Forelimb muscle (tissue), 1 donor: ENCODE measurements around the gene MKNK2. TPM values are rescaled to one million over a fixed set of nuclear protein-coding genes. Genes with fewer than 3 reads are reported as not detected.

Source experiments
- DNase-seq: peaks from one replicate; pipeline ENCODE4 v3.0.0-alpha.2; 2013; ENCODE audit warnings: low read depth
- polyA plus RNA-seq: library from polyadenylated mRNA; unstranded; fragments of 120-200 nt; gene quantifications from one replicate; pipeline ENCODE4 v1.2.1, GENCODE V29; 2013; ENCODE audit not compliant: insufficient read length

MKNK2 gene
- polyA plus RNA-seq, 1 donor: 95.0 TPM

DNA sequence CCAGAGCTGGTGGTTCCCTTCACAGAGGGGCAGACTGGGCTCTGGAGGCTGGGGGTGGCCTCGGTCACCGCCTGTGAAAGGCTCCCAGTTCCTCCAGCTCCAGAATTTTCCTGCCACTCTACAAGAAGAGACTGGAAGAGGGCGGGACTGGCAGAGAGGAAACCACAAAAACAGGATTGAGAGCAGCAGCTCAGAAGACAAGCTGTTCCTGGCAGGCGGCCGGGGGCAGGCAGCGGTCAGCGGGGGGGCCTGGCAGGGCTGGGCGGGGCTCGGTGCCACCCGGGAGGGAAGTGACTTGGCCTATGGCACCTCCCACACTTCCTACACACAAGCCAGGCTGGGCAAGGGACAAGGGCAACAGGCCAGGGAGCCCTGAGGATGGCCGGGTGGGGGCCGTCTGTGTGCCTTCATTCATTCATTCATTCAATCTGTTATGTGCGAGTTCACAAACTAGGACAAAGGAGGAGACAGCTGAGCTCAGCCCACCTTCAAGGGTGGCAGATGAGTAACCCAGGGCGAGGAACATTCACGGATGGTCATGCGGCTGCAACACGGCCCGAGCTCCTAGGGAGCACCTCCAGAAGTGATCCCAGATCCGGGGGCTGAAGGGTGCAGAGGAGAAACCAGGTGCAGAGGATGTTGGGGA lies 18.6 kb downstream of the MKNK2 start:
- DNase-seq: no peak

DNA sequence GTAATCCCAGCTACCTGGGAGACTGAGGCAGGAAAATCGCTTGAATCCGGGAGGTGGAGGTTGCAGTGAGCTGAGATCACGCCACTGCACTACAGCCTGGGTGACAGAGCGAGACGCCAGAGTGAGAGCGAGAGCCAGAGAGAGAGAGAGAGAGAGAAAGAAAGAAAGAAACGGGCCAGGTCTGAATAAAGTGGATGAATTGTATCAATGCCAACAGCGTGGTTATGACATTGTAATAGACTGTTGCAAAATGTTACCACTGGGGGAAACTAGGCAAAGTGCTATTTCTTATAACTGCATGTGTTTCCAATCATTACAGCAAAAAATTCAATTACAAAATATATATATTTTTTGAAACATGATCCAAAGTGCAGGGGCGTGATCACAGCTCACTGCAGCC lies 23.7 kb downstream of the MKNK2 start:
- peak; percentile 74 for DNase-seq

DNA sequence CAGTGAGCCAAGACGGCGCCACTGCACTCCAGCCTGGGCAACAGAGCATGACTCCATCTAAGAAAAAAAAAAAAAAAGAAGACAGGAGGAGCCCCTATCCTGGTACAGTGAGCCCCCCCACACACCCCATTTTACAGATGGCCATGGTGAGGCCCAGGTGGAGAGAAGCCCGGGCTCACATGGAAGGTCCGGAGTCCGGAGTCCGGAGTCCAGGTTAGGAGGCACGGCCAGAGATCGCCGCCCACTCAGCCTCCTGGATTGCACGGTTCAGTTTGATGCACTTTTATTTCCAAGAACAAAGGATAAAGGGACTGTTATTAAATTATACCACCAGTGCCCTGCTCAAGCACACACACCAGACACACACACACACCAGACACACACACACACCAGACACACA lies 24.3 kb downstream of the MKNK2 start:
- no peak for DNase-seq

DNA sequence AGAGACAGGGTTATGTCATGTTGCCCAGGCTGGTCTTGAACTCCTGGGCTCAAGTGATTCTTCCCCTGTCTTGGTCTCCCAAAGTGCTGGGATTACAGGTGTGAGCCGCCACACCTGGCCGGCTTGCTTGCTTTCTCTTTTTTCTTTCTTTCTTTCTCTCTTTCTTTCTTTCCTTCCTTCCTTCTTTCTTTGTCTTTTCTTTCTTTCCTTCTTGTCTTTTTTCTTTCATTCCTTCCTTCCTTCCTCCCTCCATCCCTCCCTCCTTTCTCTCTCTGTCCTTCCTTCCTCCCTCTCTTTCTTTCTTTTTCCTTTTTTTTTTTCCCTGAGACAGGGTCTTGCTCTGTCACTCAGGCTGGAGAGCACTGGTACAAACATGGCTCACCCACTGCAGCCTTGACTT lies 28.8 kb downstream of the MKNK2 start:
- no peak for DNase-seq

DNA sequence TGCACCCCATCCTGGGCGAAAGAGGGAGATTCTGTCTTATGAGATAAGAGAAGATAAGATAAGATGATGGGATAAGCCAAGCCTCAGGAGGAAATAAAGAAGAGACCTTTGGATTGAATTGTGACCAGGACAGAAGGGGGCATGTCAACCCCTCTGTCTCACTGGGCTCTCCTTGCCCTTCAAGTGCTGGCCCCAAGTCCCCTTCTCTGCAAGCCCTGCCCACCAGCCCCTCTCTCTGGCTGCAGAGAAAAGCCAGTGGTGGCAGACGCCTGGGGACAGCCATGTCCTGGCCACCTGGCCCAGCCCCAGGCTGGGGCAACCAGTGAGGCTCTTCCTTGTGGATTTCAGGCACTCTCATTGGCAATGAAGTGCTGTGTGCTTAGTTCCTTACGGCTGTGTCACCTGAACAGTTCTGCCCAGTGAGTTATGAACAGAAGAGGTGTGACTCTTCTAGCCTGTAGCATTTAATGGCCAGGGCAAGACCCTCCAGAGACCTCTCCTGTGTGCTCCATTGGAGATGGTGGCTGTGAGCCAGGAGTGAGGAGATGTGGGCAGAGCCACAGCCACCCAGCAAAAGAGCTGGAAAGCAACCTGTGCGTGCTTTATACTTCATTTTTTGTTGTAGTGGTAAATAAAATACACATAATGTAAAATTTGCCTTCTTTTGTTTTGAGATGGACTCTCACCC lies 29.4 kb downstream of the MKNK2 start:
- DNase-seq: no peak

DNA sequence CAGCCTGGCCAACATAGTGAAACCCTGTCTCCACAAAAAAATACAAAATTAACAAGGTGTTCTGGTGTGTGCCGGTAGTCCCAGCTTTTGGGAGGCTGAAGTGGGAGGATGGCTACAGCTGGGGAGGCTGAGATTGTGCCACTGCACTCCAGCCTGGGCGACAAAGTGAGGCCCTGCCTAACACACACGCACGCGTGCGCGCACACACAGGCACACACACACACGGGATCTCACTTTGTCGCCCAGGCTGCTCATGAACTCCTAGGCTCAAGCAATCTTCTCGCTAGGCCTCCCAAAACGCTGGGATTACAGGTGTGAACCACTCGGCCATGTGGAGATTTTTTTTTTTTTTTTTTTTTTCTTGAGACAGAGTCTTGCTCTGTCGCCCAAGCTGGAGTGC lies 32.3 kb downstream of the MKNK2 start:
- no peak for DNase-seq

- DNase-seq: peak; percentile 51
Measured at GRCh38 chr19:2016041-2016807, 34.8 kb downstream of the MKNK2 start.

- DNase-seq: peak; percentile 59
Measured at GRCh38 chr19:2015608-2015950, 35.5 kb downstream of the MKNK2 start, which contains the start of gene BTBD2. Gene BTBD2, minus strand, starts transcription at chr19:2015714. Its CDS starts 11 bp downstream, at chr19:2015703.

- no peak for DNase-seq
Measured at GRCh38 chr19:2014731-2015607, 36.1 kb downstream of the MKNK2 start.

- no peak for DNase-seq
Measured at GRCh38 chr19:2014131-2014571, 36.9 kb downstream of the MKNK2 start.

DNA sequence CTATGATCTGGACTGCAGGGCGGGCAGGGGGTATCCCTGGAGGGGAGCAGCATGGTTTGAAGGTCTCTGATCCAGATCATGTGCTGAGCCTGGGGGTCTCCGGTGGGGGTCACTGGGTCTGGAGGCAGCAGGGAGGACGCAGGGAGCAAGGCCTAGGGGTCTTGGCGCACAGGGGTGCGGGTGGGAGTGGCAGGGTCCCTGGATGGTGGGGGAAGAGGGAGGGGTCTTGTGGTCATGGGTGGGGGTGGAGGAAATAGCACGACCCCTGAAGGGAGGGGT lies 37.4 kb downstream of the MKNK2 start:
- no peak for DNase-seq

- no peak for DNase-seq
Measured at GRCh38 chr19:2012941-2013682, 37.9 kb downstream of the MKNK2 start.

DNA sequence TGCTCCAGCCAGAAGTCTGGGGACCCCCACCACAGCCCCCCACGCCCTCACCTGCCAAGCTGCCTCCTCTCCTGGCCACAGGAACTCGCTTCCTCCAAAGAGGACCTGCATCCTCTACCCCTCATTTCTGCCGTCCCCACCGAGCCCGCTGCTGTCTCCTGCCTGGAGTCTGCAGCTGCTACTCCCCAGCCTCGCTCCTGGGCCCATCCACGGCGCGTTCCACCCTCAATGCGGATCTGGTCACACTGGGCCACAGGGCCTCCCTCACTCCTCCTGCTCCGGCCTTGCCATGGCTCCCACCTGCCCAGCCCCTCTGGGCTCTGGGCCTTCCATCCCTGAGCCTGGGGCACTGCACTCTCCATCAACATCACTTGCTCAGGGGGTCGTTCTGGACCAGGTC lies 39.9 kb downstream of the MKNK2 start:
- DNase-seq: no peak

GRCh38 chr19:2010135-2010668 lies 40.8 kb downstream of the MKNK2 start:
- DNase-seq: no peak

DNA sequence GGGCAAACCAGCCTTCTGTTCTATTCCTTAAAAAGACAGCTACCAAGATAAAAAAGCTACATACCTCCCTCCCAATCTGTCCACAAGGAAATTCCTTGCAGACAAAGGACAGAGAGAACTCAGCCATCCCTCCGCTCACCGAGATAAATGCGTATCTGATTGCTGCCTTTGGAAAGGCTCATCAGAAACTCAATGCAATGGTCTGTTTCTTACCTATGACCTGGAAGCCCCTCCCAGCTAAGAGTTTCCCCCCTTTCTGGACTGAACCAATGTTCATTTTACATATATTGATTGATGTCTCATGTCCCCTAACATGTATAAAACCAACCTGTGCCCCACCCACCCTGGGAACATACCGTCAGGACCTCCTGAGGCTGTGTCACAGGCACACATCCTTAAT lies 47.2 kb downstream of the MKNK2 start:
- no peak for DNase-seq

DNA sequence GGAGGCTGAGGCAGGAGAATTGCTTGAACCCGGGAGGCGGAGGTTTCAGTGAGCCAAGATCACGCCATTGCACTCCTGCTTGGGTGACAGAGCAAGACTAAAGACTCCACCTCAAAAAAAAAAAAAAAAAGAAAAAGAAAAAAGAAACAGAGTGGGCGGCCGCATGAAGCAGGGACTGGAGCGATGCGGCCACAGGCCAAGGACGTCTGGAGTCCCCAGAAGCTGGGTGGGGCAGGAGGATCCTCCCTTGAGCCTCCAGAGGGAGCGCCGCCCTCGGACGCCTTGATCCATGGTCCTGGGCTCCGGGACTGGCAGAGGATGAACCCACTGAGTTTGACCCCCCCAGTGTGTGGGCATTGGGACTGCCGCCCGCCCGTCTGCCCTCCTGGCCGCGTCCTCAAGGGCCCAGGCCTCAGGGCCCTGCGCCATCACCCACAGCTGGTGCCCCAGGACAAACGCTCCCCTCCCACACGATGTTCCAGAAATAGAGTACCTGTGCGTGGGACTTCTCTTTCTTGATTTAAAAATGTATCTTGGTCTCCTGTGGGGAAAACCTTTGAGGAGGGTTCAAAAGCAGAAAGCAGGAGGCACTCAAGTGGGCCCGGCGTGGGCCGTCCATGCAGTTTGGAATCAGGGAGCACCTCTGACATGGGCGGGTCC lies 51.1 kb downstream of the MKNK2 start:
- DNase-seq: no peak

DNA sequence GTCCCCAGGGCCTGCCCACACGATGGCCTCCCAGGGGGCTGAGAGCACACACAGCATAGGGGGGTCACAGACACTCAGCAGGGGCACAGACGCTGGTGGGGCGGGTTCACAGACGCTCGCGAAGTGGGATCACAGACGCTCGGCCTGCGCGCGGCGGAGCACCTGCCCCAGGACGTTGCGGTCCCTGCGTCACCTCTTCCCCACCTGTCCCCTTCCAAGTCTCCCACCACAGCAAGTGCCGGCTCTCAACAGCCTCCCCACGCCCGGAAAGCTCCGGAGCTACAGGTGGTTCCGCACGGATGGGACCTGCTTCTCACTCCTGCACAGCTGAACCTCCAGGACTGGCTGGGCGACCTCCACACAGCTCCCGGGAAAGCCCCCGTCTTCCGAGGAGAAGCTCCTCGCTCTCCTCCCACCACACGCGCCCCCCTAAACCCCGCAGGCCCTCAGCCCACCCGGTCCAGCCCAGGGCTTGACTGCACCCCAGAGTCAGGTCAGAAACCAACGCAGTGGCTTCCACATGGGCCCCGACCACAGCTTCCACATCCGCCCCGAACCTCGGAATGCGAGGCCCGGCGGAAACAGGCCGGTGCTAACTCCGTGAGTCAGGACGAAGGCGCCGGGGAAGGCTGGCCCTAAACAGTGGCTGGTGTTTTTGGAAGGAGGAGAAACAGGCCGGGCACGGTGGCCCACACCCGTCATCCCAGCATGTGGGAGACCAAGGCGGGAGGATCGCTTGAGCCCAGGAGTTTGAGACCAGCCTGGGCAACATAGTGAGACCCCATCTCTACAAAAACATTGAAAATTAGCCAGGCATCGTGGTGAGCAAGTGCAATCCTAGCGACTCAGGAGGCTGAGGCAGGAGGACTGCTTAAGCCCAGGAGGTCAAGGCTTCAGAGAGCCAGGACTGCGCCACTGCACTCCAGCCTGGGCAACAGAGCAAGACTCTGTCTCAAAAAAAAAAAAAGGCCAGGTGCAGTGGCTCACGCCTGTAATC lies 52.0 kb downstream of the MKNK2 start:
- no peak for DNase-seq

DNA sequence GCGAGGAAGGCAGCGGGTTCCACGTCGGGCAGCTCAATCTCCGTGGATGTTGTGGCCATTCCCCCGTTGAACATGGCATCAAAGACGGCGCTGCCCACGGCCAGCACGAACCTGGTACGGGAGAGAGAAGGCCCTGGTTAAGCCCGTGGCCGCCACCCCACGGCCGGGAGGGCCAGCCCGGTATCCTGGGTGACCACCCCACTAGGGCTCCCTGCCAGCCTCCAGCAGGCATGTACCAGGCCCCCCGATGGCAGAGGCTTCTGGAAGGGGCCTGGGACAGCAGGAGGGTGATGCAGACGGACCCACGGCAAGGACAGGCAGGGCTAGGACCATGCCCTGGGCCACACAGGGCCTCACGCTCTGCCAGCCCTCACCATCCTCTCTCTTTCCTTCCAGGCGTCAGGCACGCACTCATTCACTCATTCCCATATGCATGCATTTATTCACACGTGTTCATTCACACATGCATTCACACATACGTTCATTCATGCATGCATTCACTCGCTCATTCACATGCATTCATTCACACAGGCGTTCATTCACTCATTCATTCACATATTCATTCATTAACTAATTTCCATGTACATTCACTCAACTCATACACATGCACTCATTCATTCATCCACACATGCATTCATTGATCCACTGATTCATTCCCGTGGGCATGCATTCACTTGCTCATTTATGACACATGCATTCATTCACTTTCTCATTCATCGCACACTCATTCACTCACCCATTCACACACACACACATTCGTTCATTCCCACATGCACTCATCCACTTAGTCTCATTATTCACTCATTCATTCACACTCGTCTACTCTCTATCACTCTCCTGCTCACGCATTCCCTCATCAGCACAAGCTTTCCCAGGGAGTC lies 53.5 kb downstream of the MKNK2 start:
- no peak for DNase-seq
